HT1080 (cell line): Measurements from ENCODE around the gene GRIN2C. TPM values are rescaled to one million over a fixed set of nuclear protein-coding genes. Genes with fewer than 3 reads are reported as not detected.

Experiments
- DNase-seq: peaks from one replicate; pipeline ENCODE4 v3.0.0-alpha.2; 2015; ENCODE audit warnings: low read depth
- total RNA-seq: library from RNA; depleted of rRNA; stranded (reverse); fragments of >200 nt; shearing (Covaris generic); gene quantifications from 2 replicates; pipeline ENCODE4 v1.2.3, GENCODE V29; 2014

The GRIN2C gene
- total RNA-seq, 1 experiment from 2014 or later, result 0.10 TPM

DNA sequence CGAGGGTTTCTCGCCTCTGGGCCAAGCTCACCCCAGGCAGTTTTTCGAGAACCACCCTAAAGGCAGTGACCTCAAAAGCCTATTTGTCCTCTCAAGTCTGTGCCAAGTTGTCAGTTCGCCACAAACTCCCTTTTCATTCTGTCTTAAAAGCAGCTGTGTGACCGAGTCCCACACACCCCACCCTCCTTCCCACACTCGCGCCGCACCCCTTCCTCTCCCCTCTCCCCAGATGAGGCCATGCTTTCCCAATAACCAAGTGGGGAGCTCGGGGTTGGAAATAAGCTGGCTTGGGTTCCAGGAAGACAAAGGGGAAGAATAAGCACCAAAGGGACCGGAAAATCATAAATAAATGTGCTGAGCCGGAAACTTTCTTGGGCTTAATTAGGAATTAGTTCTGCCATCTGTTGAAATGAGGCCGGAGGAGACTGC, 36.7 kb downstream of the GRIN2C start:
- DNase-seq, result no peak

DNA sequence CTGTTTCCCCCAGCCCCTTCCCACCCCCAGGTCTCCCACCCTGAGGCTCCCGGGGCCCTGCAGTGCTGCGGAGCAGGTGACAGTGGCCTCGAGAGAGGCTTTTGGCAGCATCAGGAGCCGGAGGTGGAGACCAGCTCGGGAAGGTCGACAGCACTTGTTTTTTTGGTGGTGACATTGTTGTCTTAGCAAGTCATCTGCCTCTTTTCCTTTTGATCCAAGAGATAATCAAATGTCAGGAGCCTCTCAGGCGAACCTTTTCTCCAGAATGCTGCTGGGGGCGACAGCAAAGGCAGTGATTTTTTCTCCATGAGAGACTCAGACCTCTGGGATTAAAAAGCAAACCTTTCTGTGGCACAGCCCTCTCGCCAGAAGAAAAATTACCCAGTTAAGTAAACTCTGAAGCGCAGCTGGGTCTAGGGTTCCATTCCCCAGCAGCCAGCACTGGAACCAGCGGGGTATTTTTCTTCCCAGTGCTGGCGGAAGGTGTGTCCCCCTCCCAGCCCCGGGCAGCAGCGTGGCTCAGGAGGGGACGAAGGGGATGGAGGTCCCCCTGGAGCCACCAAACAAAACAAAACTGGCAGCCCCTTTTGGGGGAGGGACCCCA, 37.2 kb downstream of the GRIN2C start:
- DNase-seq, result no peak

DNA sequence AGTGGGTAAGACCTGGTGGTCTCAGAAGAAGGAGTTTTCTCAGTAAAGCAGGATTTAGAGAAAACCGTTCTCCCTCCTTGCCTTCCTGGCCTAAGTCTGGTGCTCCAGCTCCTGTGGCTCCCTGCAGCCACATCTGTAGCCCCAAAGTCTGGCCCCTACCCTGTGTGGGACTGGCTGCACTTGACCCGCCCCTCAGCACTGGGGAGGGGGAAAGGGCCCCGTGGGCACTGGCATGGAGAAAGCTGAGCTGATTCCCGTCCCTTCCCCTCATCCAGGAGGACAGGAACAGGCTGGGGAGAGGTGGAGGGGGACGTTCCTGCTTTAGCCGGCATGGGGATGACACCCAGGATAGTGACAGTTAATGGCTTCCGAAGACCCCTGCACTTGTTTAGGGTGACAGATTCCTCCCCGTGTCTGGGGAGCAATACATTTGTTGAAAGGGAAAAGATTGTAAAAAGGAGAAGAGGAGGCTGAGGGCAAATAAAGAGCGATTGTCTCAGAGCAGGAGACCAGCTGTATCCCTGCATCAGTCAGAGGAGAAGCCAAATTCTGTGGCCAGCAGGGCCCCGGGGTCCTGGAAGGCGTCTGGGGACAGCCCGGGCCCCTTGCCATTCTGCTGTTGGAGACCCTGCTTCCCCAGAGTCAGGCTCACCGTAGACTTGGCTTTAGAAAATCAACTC, 37.9 kb downstream of the GRIN2C start:
- no peak for DNase-seq

DNA sequence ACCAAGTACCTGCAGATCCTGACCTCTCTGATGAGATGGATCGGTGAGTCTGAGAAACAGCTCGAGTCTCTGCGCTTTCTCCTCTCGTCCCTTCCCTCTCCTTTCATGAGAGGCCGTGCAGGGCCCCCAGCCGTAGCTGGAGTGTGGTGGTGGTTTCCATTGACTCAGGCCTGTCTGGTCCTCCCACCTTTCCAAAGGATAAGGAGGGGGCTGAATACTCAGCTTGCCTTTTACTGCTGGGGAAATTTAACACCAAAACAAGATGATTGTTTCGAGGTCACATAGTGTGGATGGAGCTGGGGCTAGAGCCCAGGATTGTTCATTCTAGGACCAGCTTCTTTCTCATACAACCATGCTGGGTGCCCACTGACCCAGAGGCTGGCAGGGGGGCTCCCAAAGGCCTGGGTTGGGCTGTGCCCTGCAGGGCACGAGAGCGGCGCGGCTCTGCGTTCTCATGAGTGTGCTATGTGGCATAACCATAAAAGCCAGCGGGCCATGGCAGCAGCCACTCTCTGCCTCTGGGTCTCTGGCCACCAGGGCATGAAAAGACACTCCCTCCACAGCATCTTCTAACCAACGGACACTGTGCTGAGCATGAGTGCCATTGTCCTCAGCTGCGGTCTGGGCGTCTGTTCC, 39.8 kb downstream of the GRIN2C start:
- no peak for DNase-seq

DNA sequence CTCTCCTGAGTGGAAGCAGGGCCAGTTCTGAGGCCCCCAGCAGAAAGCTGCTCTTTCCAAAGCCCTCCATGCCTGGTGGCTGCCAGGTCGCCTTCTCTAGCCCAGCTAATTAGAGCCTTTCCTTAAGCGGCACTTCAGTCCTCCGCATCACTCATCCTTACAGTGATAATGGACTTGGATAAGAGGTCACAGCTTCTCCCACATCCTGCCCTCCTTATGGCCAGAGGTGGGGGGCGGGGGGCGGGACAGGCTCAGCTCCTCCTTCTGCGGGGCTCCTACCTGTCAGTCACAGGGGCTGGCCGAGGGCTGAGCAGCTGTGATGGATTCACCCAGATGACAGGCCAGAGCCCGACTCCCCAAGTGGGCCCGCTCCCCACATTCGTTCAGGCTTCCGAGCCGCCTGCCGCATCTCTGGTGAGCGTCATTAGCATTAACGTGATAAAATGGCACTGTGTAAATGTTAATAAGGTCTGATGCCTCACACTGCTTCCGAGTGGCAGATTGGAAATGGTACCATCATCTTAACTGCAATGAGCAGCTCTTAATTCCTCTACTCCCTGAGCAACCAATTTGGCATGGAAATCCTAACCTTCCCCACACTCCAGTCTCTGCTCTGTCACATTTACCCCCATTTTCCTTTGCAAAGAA, 41.3 kb downstream of the GRIN2C start:
- DNase-seq, result no peak

DNA sequence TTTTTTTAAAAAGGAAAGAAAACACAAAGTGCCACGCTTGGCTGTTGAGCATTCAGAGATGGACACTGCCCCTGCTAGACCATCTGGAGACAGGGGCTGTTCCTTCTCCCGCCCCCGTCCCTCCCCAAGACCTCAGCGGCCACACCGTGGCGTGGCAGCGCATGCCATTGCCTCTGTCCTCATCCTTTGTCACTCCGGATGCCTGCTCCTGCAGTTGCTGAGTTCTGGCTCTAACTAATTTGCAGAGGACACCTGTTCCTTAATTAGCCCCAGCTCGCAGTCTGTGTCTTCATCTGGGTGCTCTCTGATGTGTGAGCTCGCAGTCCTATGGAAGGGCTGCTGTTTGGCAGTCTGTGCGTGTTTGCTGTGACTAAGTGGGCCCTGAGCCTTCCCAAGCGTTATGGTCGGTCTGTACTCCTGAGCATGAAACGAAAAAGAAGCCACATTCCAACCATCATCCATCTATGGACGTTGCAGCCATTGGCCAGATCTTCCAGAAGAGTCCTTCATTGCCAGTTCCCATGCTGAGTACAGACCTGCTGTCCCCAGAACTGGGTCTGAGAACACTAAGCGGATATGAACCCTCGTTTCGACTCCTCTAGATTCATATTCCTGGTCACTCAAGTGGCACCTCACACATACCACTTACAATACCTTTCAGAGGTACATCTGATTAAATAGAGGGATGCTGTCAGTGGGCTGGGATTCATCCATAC, 42.6 kb downstream of the GRIN2C start:
- no peak for DNase-seq

DNA sequence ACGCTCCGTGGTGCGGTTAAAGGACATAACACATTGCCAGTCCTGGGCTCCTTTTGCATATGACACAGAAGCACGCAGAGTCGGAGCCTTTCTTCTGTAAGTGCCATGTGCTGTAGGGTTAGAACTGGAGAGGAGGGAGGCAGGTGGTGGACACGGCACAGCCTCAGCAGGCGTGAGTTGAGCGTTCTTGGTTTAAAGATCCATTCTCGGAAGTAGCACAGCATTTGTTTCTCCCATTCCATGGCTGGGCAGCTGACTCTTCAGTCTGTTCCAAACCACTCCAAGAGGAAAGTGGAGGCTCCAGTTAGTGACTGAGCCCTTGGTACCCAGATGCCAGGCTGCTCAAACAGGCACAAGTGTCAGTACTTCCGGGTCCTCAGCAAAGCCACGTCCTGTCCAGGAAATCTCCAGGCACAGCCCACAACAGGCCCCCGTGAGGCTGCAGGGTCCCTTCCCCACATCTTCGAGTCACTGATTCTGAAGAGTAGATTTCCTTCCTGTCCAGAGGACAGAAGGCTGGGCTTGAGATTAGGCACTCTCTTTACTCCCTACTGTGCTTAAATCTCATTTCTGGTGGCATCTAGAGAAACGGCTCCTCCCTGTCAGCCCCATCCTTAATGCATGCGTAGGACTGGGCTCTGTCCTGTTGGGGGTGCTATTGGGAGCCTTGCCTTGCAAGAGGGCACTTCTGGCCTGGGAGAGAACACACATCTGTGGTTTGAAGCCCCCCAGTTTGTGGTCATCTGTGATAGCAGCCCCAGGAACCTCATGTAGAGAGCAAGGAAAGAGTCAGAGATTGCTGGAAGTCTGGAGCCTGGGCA, 43.9 kb downstream of the GRIN2C start:
- DNase-seq, result no peak

DNA sequence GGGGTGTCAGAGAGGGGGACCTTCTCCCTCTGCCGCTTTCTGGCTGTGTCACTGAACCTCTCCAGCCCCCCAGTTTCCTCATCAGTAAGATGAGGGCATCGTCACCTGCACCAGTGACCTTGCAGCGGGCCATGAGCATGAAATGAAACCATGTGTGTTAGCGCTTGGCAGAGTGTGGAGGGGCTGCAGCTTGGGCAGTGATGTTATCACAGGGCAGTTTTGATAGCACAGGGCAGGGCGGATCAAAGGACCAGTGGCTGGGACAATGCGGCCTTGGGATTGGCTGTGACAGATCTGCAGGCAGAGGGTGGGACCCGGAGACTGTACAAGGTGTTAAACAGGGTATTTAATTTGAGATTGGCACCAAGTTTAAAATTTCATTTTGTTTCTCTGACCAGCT, 44.6 kb downstream of the GRIN2C start:
- DNase-seq, result no peak

DNA sequence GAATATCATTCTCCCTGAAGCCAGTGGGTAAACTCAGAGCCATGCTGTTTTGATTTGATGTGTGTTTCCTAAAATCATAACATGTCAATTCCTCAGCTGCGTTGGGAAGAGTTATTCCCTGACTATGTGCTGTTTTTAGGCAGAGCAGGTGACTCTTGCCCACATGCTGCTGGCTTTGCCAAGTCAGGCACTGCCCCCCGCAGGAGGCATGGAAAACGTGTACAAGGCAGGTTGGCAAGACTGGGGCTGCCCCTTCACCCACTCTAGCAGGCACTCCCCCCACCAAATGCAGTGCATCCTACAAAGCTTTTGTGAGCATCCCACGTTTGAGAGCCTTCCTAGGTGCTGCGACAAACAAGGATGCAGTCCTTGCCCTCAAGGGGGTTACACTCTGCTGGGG, 45.2 kb downstream of the GRIN2C start:
- DNase-seq, result peak; percentile 13

DNA sequence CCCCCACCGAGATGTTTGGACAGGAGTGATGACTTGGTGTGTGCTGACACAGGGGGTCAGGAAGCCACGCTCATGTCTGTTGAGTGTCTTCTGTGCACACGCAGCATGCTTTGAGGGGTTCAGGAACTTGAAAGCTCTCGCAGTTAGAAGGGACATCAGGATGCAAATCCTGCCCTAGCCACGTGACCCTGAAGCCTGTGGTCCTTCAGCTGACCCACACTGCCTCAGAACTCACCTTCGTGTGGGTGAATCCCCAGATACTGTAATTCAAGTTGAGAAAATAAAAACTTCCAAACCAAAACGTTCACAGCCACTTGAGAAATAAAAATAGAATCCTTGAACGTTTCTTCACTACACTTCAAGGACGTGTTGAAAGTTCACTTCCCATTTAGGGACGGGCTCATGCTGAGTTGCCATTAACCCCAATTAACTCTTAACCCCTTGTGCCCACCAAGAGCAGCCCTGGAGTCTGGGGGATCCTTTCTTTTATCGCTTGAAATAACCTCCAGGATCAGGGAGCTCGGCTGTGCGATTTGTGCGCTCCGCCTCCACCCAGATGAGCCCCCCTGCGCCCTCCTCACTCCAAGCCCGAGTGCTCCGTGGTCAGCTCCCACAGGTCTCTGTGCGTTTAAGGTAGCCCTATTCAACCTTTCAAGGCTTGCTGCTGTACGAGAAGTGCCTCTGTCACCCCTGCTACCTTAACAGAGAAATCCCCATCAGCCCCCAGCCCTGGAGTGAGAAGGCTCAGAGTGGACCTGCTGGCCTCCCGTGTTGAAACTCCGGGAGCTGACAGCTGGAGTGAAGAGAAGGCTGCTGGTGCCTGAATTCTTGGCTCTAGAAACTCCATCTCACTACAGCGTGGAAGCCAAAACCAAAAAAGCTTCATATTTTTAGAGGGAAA, 47.3 kb downstream of the GRIN2C start:
- no peak for DNase-seq

DNA sequence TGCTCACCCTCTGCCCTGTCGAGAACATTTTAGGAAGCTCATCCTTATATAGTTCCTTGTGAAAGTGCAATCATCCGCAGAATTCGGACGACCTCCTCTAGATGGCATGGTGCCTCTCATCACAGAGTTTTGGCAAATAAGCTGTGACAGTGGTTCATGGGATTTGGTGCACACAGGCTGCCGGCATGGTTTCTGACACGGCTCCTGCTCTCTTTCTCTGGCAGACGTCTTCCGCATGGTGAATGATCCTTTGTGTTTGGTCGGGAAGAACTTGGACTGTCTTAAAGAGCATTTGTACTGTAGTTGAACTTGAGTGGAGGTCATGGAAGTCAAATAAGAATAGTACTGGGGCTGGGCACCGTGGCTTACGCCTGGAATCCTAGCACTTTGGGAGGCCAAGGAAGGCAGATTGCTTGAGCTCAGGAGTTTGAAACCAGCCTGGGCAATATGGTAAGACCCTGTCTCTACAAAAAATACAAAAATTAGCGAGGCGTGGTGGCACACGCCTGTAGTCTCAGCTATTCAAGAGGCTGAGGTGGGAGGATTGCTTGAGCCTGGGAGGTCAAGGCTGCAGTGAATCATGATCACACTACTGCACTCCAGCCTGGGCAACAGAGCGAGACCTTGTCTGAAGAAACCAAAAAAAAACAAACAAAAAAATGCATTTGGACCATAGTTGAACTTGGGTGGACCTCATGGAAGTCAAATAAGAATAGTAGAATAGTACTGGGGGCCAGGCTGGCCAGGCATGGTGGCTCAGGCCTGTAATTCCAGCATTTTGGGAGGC, 48.8 kb downstream of the GRIN2C start:
- no peak for DNase-seq

DNA sequence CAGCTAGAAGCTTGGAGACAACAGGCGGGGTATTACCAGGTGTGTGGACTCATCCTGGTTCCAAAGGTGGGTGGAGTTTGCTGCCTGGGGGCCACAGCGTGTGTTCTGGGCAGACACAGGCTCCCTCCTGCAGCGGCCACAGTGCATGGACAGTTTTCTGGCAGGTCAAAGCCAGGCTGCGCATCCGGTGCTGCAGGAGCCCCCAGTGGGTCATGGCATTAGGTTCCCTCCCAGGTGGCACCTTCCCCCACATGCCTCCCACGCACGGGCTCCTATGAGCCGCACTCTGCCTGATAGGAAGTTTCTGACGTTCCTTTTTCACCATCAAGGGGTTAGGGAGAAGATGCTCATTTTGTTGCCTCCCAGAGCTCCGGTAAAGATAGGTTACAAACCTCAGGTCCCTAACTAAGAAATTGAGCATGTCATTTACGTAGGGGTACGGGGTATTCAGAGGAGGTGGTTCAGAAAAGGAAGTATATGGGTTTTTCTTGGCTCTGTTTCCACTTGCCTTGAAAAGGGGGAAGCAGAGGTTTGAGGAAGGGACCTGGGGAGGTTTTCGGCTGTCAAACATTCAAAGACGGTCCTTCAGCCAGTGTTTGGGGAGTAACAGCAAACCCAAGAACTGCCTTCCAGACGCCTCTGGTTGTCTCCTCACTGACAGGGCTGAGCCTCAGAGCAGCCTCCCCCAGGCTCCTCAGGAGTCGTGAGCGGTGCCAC, 50.8 kb downstream of the GRIN2C start:
- DNase-seq, result no peak

DNA sequence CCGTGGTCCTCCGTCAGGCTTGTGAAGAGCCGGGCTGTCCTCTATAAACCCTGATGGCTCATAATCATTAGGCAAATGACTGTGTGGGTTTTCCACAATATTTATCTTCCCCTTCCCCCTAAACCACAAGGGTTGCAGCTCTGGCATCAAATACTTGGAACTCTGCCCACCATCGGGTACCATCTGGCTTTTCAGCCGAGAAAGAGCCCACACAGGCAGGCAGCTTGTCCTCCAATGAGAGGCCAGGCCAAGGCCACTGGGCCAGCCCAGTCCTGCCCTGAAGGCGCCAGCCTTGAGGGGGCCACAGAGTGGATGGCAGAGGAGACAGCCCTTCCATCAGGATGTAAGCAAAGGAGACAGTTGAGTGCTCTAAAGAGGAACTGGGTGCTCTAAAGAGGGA, 51.8 kb downstream of the GRIN2C start:
- DNase-seq, result no peak

DNA sequence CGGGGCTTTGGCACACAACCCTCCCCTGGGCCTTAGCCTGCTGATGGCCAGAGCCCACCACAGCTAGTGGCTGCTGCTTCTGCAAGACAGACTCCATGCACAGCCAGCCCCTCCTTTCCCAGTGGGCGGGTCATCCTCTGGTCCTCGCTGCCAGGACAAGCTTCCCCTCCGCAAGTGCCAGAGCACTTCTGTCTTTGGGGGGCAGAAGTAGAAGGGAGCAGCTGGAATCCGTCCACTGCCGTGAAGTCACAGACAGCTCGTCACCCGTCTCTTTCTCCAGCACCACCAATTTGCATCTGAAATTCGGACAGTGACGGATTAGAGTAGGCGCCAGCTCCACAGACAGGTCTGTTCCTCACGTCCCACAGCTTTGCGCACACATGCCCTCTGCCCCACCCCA, 52.2 kb downstream of the GRIN2C start:
- DNase-seq, result no peak

DNA sequence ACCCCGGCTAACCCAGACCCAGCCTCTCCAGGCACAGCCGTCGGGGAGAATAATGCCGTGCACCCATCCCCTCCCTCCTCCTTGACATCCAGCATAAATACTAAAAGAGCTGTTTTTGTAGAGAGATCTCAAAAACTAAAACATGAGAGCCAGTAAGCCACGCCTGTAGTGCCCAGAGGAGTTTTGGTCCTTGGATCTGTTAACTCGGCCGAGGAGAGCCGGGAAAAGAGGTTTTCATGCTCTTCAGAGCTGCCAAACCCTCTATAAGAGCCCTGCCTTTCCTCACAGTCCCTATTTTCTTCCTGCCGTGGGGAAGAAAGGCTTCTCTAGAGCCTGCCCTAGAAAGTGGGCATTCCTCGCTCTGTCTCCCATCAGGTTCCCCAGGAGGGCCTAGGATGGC, 53.4 kb downstream of the GRIN2C start:
- no peak for DNase-seq

DNA sequence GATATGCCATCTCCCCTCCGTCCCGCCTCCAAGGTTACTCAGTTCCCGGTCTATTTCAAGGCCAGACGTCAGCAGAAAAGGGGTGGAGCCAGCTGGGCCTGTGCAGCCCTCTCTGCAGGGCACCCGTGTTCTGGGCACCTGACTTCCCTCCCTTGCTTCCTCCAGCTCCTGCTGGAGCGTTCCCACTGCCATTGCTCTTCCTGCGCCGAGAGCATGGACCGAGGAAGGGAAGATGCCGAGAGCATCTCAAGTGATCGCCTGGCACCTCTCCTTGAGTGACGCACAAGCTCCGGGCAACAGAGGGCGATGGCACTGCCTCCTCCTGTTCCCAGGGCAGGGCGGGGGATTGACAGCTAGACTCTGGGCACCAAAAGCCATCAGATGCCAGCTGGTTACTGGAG, 54.1 kb downstream of the GRIN2C start:
- no peak for DNase-seq

DNA sequence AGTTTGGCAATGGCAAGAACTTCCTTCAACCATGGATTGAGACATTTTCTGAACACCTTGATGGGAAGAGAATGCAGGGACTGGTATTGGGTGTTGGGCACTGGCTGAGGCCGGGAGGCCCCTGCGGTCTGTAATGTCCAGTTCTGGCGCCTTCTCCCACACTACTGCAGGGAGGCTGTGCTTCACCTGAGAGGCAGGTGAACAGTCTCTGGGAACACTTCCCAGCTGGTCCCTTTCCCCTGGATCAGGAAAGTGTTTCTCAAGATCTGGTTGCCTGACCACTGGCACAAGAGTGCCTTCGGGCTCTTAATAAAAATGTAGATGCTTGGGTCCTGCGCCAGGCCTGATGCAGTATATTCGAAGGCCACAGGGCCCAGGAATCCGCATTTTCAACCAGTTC, 55.0 kb downstream of the GRIN2C start:
- DNase-seq, result no peak

DNA sequence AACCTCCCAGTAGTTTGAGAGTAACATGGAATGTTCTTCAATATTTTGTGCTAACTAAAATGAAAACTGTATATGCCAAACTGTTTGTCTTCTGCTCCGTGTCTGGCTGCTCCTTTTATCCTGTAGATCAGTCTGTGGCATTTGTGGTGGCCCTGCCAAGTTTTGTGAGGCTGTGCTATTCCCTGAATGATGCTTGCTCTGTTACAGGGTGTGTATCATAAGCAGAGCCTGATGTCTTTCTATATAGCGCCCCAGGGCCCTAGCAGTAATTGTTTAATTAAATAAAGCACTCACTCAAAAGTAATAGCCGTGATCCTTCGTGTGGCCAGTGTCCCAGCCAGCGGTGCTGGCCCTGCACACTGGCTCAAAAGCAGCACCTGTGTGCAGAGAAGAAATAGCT, 55.7 kb downstream of the GRIN2C start:
- DNase-seq, result no peak
